ENCODE data around the gene ANKS6. TPM values are rescaled to one million over a fixed set of nuclear protein-coding genes. Genes with fewer than 3 reads are reported as not detected.

ANKS6 gene
- total and polyA plus RNA-seq, 2 experiments from 2014 or later = 36.9 to 59.0 TPM

DNA sequence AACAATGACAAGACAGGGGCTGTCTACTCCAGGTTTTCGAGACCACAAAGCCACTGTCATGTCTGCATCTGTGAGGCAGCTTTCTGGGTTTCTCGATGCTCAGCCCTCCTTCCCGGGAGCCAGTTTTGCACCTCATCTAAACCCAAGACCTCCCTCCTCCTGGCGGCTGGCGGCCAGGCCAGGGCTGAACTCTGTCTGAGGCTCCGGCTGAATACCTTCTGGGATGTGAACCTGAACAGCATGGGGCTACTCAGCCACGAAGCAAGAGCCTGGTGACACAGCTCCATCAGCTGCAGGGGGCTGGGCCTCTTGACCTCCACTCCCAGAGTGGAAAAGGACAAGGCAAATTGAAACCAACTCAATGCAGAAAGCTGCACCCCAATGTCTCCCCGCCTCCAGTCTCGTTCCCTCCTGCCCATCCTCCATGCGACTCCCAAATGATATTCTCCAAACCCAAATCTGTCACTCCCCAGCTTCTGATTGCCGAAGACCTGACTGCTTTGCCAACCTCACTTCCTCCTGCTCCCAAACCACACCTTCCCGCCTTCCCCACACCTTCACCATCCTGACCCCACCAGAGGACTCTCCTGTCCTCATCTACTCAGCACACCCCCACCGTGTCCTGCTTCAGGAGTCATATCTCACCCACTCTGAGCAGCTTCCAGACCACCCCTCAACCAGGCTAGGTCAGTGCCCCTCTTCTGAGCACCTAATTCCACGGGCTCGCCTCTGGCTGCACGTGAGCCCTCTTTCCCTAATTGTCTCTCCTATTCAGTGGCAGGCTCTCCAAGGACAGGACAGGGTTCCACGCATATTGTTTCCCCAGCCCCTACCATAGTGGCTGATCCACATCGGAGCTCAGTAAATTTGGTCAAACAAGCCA is 4.5 kb downstream of the ANKS6 start:
- Mint-ChIP-seq H3K9me3 (no peaks in the 10 kb centered on the region), H3K4me1 (peaks cover 40% of the 10 kb centered on the region), H3K27ac (peak overlapping the region; percentile 77), H3K4me3 (peak overlapping the region; percentile 4; the same call in 1 of the 3 replicates), H3K36me3 (ENCODE audit: low read depth) (peaks cover 31% of the 10 kb centered on the region), H3K27me3 (ENCODE audit: insufficient read depth, low read depth, poor library complexity) (peaks cover 11% of the 10 kb centered on the region)
- ATAC-seq = peak; percentile 18
- peaks cover 5% of the 10 kb centered on the region; the same call in 1 of the 2 replicates for H3F3A ChIP-seq (replicated peaks; ENCODE audit: low read depth)
- no peak for DNase-seq (ENCODE audit: low spot score)
- peaks cover 14% of the 10 kb centered on the region; the same call in 1 of the 2 replicates for H3K36me3 ChIP-seq (ENCODE audit: insufficient read depth)
- peak overlapping the region; percentile 11; the same call in 1 of the 2 replicates for H3K4me2 ChIP-seq
- H2AFZ ChIP-seq = no peak overlapping the region
- H3K9me2 ChIP-seq (ENCODE audit: insufficient read depth) = no peaks in the 10 kb centered on the region
- no peaks in the 10 kb centered on the region; the same call in 1 of the 2 replicates for H3K27me3 ChIP-seq (ENCODE audit: insufficient read depth)
- peak overlapping the region; percentile 67 for H3K27ac ChIP-seq (ENCODE audit: low read depth)
- peaks cover 41% of the 10 kb centered on the region for H3K79me2 ChIP-seq (replicated peaks; ENCODE audit: insufficient read depth)
- TF ChIP-seq, protein P1, sequence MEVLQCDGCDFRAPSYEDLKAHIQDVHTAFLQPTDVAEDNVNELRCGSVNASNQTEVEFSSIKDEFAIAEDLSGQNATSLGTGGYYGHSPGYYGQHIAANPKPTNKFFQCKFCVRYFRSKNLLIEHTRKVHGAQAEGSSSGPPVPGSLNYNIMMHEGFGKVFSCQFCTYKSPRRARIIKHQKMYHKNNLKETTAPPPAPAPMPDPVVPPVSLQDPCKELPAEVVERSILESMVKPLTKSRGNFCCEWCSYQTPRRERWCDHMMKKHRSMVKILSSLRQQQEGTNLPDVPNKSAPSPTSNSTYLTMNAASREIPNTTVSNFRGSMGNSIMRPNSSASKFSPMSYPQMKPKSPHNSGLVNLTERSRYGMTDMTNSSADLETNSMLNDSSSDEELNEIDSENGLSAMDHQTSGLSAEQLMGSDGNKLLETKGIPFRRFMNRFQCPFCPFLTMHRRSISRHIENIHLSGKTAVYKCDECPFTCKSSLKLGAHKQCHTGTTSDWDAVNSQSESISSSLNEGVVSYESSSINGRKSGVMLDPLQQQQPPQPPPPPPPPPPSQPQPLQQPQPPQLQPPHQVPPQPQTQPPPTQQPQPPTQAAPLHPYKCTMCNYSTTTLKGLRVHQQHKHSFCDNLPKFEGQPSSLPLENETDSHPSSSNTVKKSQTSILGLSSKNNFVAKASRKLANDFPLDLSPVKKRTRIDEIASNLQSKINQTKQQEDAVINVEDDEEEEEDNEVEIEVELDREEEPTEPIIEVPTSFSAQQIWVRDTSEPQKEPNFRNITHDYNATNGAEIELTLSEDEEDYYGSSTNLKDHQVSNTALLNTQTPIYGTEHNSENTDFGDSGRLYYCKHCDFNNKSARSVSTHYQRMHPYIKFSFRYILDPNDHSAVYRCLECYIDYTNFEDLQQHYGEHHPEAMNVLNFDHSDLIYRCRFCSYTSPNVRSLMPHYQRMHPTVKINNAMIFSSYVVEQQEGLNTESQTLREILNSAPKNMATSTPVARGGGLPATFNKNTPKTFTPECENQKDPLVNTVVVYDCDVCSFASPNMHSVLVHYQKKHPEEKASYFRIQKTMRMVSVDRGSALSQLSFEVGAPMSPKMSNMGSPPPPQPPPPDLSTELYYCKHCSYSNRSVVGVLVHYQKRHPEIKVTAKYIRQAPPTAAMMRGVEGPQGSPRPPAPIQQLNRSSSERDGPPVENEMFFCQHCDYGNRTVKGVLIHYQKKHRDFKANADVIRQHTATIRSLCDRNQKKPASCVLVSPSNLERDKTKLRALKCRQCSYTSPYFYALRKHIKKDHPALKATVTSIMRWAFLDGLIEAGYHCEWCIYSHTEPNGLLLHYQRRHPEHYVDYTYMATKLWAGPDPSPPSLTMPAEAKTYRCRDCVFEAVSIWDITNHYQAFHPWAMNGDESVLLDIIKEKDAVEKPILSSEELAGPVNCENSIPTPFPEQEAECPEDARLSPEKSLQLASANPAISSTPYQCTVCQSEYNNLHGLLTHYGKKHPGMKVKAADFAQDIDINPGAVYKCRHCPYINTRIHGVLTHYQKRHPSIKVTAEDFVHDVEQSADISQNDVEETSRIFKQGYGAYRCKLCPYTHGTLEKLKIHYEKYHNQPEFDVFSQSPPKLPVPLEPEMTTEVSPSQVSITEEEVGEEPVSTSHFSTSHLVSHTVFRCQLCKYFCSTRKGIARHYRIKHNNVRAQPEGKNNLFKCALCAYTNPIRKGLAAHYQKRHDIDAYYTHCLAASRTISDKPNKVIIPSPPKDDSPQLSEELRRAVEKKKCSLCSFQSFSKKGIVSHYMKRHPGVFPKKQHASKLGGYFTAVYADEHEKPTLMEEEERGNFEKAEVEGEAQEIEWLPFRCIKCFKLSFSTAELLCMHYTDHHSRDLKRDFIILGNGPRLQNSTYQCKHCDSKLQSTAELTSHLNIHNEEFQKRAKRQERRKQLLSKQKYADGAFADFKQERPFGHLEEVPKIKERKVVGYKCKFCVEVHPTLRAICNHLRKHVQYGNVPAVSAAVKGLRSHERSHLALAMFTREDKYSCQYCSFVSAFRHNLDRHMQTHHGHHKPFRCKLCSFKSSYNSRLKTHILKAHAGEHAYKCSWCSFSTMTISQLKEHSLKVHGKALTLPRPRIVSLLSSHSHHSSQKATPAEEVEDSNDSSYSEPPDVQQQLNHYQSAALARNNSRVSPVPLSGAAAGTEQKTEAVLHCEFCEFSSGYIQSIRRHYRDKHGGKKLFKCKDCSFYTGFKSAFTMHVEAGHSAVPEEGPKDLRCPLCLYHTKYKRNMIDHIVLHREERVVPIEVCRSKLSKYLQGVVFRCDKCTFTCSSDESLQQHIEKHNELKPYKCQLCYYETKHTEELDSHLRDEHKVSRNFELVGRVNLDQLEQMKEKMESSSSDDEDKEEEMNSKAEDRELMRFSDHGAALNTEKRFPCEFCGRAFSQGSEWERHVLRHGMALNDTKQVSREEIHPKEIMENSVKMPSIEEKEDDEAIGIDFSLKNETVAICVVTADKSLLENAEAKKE (CRISPR knock-in tag; IDR thresholded peaks at IDR 0.05) = no peak
- peaks cover 31% of the 10 kb centered on the region for H4K20me1 ChIP-seq (replicated peaks; ENCODE audit: insufficient read depth)
- peaks cover 28% of the 10 kb centered on the region; the same call in 1 of the 2 replicates for H3K4me1 ChIP-seq (ENCODE audit: insufficient read depth)
- no peak overlapping the region for H3K4me3 ChIP-seq

DNA sequence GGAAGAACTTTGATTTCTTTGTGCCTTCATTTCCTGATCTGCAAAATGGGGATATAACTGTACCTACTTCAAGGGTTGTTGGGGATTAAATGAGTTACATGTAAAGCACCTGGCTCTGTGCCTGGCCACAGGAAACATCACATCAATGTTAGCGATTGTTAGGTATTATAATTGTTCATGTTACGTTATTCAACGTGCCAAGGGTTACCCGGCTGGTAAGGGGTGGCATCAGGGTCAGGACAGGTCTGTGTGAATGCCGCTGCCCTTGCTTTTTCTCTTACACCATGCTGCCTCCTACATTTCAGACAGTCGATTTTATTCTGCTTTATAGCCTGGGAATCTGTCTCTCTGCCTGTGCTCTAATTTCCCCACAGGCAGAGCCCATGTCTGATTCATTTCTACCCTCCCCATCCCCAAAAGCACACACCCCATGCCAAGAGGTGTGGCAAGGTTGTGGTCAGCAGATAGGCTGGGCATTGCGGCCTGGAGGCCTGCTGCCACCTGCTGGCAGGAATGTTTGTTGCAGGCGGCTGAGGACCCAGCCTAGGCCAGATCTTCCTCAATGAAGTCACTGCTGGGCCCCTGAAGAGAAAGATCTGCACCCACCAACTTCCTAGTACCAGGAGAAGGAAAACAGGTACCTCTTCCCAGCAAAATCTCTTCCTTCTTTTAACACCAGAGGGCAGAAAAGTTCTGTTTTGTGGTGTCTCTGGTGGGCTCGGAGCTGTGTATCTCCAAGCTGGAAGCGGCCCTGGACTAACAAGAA is 5.3 kb downstream of the ANKS6 start:
- Histone ChIP-seq H3K36me3 (ENCODE audit: insufficient read depth) (peaks cover 14% of the 10 kb centered on the region; the same call in 1 of the 2 replicates), H3K27me3 (ENCODE audit: insufficient read depth) (no peaks in the 10 kb centered on the region), H3F3A (replicated peaks; ENCODE audit: low read depth) (peaks cover 5% of the 10 kb centered on the region; the same call in 1 of the 2 replicates), H2AFZ (no peak overlapping the region), H3K4me1 (ENCODE audit: insufficient read depth) (peaks cover 28% of the 10 kb centered on the region; the same call in 1 of the 2 replicates), H3K9me2 (ENCODE audit: insufficient read depth) (no peaks in the 10 kb centered on the region), H3K4me3 (no peak overlapping the region), H4K20me1 (replicated peaks; ENCODE audit: insufficient read depth) (peaks cover 31% of the 10 kb centered on the region), H3K27ac (ENCODE audit: low read depth) (peak overlapping the region; percentile 67), H3K79me2 (replicated peaks; ENCODE audit: insufficient read depth) (peaks cover 41% of the 10 kb centered on the region), H3K4me2 (0 out of 2 replicates have a peak overlapping the region, but pooled peaks have one; percentile 11)
- Mint-ChIP-seq H3K9me3 (no peaks in the 10 kb centered on the region), H3K27me3 (ENCODE audit: insufficient read depth, low read depth, poor library complexity) (peaks cover 11% of the 10 kb centered on the region), H3K4me1 (peaks cover 40% of the 10 kb centered on the region), H3K4me3 (no peak overlapping the region), H3K27ac (peak overlapping the region; percentile 77), H3K36me3 (ENCODE audit: low read depth) (peaks cover 31% of the 10 kb centered on the region)
- DNase-seq (ENCODE audit: low spot score) = peak; percentile 91
- peak; percentile 85 for ATAC-seq
- peak; percentile 50; the same call in 1 of the 2 replicates for TF ChIP-seq CREB1 (CRISPR knock-in tag; IDR thresholded peaks at IDR 0.05; ENCODE audit: low read depth)
- TF ChIP-seq, protein P2, sequence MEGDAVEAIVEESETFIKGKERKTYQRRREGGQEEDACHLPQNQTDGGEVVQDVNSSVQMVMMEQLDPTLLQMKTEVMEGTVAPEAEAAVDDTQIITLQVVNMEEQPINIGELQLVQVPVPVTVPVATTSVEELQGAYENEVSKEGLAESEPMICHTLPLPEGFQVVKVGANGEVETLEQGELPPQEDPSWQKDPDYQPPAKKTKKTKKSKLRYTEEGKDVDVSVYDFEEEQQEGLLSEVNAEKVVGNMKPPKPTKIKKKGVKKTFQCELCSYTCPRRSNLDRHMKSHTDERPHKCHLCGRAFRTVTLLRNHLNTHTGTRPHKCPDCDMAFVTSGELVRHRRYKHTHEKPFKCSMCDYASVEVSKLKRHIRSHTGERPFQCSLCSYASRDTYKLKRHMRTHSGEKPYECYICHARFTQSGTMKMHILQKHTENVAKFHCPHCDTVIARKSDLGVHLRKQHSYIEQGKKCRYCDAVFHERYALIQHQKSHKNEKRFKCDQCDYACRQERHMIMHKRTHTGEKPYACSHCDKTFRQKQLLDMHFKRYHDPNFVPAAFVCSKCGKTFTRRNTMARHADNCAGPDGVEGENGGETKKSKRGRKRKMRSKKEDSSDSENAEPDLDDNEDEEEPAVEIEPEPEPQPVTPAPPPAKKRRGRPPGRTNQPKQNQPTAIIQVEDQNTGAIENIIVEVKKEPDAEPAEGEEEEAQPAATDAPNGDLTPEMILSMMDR (conservative IDR thresholded peaks at IDR 0.05; ENCODE audit: low read depth in 2 of 2) = peak; percentile 93 to 99
- TF ChIP-seq, protein P3, sequence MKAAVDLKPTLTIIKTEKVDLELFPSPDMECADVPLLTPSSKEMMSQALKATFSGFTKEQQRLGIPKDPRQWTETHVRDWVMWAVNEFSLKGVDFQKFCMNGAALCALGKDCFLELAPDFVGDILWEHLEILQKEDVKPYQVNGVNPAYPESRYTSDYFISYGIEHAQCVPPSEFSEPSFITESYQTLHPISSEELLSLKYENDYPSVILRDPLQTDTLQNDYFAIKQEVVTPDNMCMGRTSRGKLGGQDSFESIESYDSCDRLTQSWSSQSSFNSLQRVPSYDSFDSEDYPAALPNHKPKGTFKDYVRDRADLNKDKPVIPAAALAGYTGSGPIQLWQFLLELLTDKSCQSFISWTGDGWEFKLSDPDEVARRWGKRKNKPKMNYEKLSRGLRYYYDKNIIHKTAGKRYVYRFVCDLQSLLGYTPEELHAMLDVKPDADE (IDR thresholded peaks at IDR 0.05) = no peak
